Measurements from ENCODE around the gene DSP.

DNA sequence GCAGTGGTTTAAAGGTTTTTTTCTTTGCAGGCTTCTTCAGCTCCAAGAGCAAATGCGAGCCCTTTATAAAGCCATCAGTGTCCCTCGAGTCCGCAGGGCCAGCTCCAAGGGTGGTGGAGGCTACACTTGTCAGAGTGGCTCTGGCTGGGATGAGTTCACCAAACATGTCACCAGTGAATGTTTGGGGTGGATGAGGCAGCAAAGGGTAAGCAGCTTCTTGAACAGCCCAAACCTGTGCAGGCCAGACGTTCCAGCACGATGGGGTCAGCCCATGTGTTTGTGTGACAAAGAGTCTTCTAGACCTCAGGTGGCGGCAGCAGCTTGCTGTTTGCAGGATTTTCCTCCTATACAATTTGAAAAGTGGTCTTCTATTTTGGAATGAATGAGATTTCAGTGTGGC lies 17.7 kb downstream of the DSP start:
- TF ChIP-seq, protein P1, sequence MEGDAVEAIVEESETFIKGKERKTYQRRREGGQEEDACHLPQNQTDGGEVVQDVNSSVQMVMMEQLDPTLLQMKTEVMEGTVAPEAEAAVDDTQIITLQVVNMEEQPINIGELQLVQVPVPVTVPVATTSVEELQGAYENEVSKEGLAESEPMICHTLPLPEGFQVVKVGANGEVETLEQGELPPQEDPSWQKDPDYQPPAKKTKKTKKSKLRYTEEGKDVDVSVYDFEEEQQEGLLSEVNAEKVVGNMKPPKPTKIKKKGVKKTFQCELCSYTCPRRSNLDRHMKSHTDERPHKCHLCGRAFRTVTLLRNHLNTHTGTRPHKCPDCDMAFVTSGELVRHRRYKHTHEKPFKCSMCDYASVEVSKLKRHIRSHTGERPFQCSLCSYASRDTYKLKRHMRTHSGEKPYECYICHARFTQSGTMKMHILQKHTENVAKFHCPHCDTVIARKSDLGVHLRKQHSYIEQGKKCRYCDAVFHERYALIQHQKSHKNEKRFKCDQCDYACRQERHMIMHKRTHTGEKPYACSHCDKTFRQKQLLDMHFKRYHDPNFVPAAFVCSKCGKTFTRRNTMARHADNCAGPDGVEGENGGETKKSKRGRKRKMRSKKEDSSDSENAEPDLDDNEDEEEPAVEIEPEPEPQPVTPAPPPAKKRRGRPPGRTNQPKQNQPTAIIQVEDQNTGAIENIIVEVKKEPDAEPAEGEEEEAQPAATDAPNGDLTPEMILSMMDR (IDR thresholded peaks at IDR 0.05; ENCODE audit: insufficient read depth, low read length): no peak
- TF ChIP-seq POLR2AphosphoS5 (IDR thresholded peaks at IDR 0.05; ENCODE audit: low read depth) (no peak), GABPA (IDR thresholded peaks at IDR 0.05; ENCODE audit: low read depth) (no peak)
